ENCODE measurements around the gene RNASEH2B. TPM values are rescaled to one million over a fixed set of nuclear protein-coding genes. Genes with fewer than 3 reads are reported as not detected.

The RNASEH2B gene
- total and polyA plus RNA-seq, 9 of the 15 experiments (the other 6 are each of a cell fraction or from before 2014, with no cell fraction given), result 26.3 to 109 (median 62.5) TPM

- Histone ChIP-seq H3K4me2 (ENCODE audit: insufficient read depth, low read length) (no peak overlapping the region), H3K79me2 (ENCODE audit: control insufficient read depth, insufficient read depth, low read length) (no peaks in the 10 kb centered on the region), H2AFZ (ENCODE audit: low read depth, low read length) (no peak overlapping the region), H3K4me1 (replicated peaks in 1 of 2; ENCODE audit: control insufficient read depth in 2 of 2, insufficient read depth in 2 of 2, low read length in 2 of 2) (no peaks in the 10 kb centered on the region), H3K9ac (ENCODE audit: insufficient read depth in 1 of 2, low read depth in 2 of 2, low read length in 2 of 2) (no peak overlapping the region), H3K4me3 (no peak overlapping the region), H3K27ac (ENCODE audit: extremely low read depth, low read depth, low read length) (no peak overlapping the region), H3K9me1 (ENCODE audit: control insufficient read depth, insufficient read depth, low read length) (no peaks in the 10 kb centered on the region), H4K20me1 (replicated peaks; ENCODE audit: control insufficient read depth, insufficient read depth, low read length) (no peaks in the 10 kb centered on the region), H3K36me3 (ENCODE audit: control insufficient read depth, insufficient read depth, low read length) (no peaks in the 10 kb centered on the region), H3K27me3 (ENCODE audit: control insufficient read depth in 2 of 2, insufficient read depth in 2 of 2, low read length in 2 of 2) (no peaks in the 10 kb centered on the region), H3K9me3 (replicated peaks; ENCODE audit: control insufficient read depth, insufficient read depth, low read depth, low read length) (no peaks in the 10 kb centered on the region)
- BruUV-seq (replicated peaks), result no TSS peak
- ATAC-seq (no peak), DNase-seq (ENCODE audit: extremely low read depth in 1 of 4, low spot score in 3 of 4) (no peak), FAIRE-seq (no peak)
- ChIA-PET CTCF (ENCODE audit: low intra/inter-chr PET ratio) (no interaction called here), POLR2A (interaction anchor here (0.7 to 0.9 kb wide), 2 partner anchors 19 to 1561 kb away, joined by 3 to 4 read pairs; partner anchors contain the start of gene RNASEH2B)
- intact Hi-C loops (cut with micrococcal nuclease) (no loop called here), in situ Hi-C loops (cut with MboI) (no loop called here)
- TF ChIP-seq CBX3 (IDR thresholded peaks at IDR 0.05; ENCODE audit: borderline replicate concordance in 1 of 2, low read length in 2 of 2) (no peak), ZNF431 (CRISPR knock-in tag; IDR thresholded peaks at IDR 0.05) (no peak), MCM5 (IDR thresholded peaks at IDR 0.05; ENCODE audit: low read depth) (no peak), ZNF79 (CRISPR knock-in tag; IDR thresholded peaks at IDR 0.05; ENCODE audit: low read depth) (no peak), RBM34 (IDR thresholded peaks at IDR 0.05; ENCODE audit: borderline replicate concordance, insufficient read depth, low read length) (no peak), CGGBP1 (CRISPR knock-in tag; IDR thresholded peaks at IDR 0.05) (no peak), JUN (IDR thresholded peaks at IDR 0.05; ENCODE audit: borderline replicate concordance, low read depth, low read length) (no peak), JUN (CRISPR knock-in tag; IDR thresholded peaks at IDR 0.05; ENCODE audit: borderline replicate concordance) (no peak), SNRNP70 (optimal IDR thresholded peaks at IDR 0.05; ENCODE audit: low read depth, low read length) (no peak), POLR2H (tag; IDR thresholded peaks at IDR 0.05; ENCODE audit: low read depth) (no peak)
Measured at GRCh38 chr13:50891206-50891605, 18.4 kb upstream of the RNASEH2B start.

Measured in K562 (cell line).